ENCODE results near the gene C18orf32.

Gene C18orf32

DNA sequence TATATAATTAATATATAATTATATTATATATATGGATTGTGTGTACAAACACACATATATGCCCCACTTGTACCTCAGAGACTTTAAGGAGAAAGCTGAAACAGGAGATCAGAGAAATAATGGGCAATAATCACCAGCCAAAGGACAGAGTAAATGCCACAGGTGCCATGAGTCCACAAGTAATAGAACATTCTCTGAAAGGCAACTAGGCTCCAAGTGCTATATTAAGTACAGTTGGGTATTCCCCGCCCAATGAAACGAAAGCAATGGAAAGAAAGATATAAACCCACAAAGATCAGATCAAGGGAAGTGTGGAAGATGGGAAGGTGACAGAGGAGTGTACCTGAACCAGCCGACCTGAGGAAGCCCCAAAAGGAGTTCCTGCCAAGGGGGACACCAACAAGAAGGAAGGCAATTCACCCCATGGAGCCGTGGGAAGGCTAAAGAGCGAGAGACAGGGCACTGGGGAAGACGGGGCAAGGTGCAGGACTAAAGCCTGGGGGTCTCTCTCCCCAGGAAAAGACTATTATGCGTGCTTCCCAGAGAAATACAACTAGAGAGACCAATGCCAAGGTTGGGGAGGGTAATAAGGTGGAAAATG lies 45.6 kb downstream of the C18orf32 start:
- TF ChIP-seq, protein P1, sequence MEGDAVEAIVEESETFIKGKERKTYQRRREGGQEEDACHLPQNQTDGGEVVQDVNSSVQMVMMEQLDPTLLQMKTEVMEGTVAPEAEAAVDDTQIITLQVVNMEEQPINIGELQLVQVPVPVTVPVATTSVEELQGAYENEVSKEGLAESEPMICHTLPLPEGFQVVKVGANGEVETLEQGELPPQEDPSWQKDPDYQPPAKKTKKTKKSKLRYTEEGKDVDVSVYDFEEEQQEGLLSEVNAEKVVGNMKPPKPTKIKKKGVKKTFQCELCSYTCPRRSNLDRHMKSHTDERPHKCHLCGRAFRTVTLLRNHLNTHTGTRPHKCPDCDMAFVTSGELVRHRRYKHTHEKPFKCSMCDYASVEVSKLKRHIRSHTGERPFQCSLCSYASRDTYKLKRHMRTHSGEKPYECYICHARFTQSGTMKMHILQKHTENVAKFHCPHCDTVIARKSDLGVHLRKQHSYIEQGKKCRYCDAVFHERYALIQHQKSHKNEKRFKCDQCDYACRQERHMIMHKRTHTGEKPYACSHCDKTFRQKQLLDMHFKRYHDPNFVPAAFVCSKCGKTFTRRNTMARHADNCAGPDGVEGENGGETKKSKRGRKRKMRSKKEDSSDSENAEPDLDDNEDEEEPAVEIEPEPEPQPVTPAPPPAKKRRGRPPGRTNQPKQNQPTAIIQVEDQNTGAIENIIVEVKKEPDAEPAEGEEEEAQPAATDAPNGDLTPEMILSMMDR (IDR thresholded peaks at IDR 0.05; ENCODE audit: low read depth, low read length): no peak
- no peak overlapping the region for H3K4me3 ChIP-seq (replicated peaks in 1 of 2; ENCODE audit: low read depth in 2 of 2, low read length in 2 of 2)
- DNase-seq (ENCODE audit: low read depth in 2 of 2): no peak

DNA sequence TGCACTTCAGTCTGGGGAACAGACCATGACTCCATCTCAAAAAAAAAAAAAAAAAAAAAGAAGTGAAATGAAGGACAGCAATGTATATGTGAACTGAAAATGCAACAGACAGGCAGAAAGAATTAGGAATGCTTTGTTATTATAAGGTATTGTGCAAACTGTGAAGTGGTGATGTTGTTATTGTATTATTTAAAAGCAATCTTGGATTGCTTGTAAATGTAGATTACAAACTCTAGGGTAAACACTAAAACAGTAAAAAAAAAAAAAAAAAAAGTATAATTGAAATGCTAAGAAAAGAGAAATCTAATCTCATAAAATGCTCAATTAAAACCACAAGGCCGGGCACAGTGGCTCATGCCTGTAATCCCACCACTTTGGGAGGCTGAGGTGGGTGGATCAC lies 51.9 kb downstream of the C18orf32 start:
- DNase-seq (ENCODE audit: low read depth in 2 of 2): no peak
- TF ChIP-seq, protein P1 (IDR thresholded peaks at IDR 0.05; ENCODE audit: low read depth, low read length): no peak
- H3K4me3 ChIP-seq (replicated peaks in 1 of 2; ENCODE audit: low read depth in 2 of 2, low read length in 2 of 2): no peak overlapping the region

- DNase-seq (ENCODE audit: low read depth in 2 of 2): no peak
- TF ChIP-seq, protein P1 (IDR thresholded peaks at IDR 0.05; ENCODE audit: low read depth, low read length): no peak
- no peak overlapping the region for H3K4me3 ChIP-seq (replicated peaks in 1 of 2; ENCODE audit: low read depth in 2 of 2, low read length in 2 of 2)
Measured at GRCh38 chr18:49432602-49433001, 54.4 kb downstream of the C18orf32 start.

DNA sequence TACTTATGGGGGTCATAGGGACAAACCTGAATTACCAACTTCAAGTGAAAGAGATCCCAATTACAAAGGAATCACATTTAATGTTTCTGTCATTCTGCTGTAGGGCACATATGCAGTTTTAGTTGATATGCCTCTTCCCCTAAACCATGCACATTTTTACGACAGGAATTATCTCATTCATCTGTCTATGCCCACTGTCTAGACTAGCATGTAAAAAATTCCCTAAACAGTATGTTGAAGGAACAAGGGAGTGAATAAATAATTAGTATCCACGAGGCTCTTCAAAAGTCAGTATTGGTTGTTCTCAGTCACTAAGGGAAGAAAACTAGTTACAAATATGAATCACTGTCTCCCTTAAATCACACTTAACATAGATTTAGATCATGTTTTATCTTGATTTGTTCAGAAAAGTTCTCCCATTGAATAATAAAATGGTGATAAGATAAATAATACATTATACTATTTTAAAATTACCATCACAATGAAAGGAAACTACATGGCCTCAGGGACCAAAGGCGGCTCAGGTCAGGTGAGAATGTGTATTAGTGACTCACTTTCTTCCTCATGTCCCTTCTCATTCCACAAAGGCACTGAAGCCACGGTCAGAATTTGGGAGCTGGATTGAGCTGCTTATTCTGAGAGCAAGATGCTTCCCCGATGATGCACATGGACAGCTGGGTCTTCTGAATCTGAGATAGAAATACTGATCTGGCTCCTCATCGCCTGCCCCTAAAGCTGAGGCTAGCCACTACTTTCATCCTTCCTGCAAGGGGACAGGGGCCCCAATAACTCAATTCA lies 55.7 kb downstream of the C18orf32 start:
- H3K4me3 ChIP-seq (replicated peaks in 1 of 2; ENCODE audit: low read depth in 2 of 2, low read length in 2 of 2): no peak overlapping the region
- TF ChIP-seq, protein P1 (IDR thresholded peaks at IDR 0.05; ENCODE audit: low read depth, low read length): no peak
- peak in 1 of 2 donors; percentile 32 for DNase-seq (ENCODE audit: low read depth in 2 of 2)

Measured in cardiac fibroblast (primary cell).